HG02623 (cell line): ENCODE results near the gene WDCP.
"Not testable (repeated sequence)": the region's sequence is repeated elsewhere in the genome, so short reads cannot be mapped to it uniquely, and the experiment has no call there.

Experiments used
- ATAC-seq: cut with Tn5 transposase; IDR thresholded peaks from one replicate; pipeline ENCODE4 v1.9.1; 2021; ENCODE audit warnings: moderate library complexity; ENCODE audit not compliant: unreplicated experiment

Gene WDCP

GRCh38 chr2:24022975-24023575 is 24.1 kb downstream of the WDCP start:
- no peak for ATAC-seq

DNA sequence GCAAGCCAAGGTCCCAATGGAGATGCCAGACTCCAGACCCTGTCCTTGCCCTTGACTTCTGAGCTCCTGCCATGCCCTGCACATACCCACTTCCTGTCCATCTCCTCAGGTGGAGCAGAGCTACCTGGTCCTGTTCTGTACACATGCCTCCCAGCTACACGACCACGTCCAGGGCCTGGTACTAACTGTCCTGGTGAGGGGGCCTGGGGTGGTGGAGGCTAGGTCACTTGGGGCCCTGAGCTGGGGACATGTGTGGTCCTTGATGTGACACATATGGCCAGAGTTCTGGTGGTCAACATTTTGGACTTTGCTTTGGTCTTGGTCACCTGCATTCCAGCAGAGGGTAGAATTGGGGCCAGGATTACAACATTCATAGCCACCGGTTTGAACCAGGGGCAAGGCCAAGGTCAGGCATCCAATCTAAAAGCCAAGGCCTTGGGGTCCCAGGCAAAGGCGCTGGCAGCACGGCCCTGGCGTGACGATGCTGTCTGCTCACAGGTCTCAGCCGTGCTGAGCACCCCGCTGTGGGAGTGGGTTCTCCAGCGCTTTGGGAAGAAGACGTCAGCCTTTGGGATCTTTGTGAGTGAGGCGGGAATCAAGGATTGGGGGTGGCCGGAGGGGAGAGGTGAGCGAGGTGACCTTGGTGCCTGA is 24.7 kb downstream of the WDCP start:
- no peak for ATAC-seq

GRCh38 chr2:24021122-24021998 is 25.8 kb downstream of the WDCP start:
- ATAC-seq: no peak

DNA sequence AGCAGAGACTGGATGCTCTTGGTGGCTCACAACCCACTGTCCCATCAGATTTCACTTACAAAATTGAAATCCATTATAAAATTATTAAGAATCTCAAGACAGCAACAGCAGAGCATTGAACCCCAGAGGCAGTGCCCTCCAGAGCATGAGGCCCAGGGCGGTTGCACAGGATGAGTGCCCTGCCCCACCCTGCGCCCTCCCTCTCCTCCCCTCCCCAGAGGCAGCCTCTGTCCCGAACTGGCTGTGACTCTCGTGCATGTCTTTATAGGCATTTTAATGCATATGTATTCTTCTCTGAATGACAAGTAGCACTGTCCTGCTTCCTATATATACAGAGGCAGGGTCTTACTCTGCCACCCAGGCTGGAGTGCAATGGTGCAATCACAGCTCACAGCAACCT is 26.9 kb downstream of the WDCP start:
- ATAC-seq: no peak

DNA sequence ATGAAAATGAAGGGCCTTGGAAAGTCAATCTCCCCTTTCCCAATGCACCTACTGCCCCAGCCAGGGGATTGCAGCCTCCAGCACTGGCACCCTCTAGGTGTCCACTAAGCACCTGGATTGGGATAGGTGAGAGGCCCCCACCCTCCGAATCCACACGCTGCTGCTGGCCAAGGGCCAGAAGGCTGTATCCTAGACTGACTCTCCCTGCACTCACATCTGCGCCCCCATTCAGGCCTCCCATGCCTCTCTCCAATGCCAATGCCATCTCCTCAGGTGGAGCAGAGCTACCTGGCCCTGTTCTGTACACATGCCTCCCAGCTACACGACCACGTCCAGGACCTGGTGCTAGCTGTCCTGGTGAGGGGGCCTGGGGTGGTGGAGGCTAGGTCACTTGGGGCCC is 27.5 kb downstream of the WDCP start:
- ATAC-seq: no peak

GRCh38 chr2:24018241-24018640 is 28.9 kb downstream of the WDCP start:
- no peak for ATAC-seq

- ATAC-seq: no peak
Observed at GRCh38 chr2:24017711-24018110, 29.5 kb downstream of the WDCP start.

DNA sequence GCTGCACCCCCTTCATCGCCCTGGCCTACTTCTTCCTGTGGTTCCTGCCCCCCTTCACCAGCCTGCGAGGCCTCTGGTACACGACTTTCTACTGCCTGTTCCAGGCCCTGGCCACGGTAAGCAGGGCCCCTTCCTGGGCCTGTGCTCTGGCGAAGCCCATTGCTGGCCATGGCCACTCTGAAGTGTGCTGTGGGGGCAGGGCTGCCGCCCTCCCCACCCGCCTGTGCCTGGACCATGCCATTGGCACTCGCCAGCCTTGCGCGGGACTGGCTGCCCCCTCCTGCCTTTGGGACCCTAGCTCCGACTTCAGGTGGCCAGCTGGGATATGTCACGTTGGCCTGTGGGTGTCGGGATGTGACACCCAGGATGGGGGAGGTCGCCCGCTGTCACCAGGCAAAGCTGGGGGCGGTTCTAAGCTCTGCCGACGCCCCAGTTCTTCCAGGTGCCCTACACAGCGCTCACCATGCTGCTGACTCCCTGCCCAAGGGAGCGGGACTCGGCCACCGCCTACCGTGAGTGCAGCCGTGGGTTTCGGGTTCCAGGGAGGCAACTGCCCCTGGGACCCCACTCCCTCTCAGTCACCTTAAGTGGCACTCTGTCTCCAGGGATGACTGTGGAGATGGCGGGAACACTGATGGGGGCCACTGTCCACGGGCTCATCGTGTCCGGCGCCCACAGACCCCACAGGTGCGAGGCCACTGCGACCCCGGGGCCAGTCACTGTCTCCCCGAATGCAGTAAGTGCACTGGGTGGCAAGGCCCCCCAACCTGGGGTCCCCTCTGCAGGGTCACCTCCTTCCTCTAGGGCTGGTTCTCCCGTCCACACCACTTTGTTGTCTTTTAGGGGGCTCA is 30.1 kb downstream of the WDCP start:
- ATAC-seq: no peak

DNA sequence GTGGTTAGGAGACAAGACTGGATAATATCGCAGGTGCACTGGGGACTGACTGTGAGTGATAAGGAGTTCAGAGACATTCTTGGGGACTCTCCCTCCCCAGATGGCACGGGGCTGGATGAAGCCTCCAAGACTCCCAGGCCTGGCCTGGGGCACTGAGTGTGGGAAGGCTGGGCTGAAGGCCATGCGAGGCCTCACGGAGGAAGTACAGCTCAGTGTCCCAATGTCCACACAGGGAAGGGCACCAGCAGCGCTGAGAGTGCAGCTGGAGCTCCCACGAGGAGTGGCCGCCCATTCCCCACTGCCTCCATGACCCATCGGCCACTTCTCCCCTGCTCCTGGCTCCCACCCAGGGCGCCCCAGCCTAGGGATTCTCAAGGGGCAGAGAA is 30.8 kb downstream of the WDCP start:
- ATAC-seq: no peak

GRCh38 chr2:24015562-24016375 is 31.4 kb downstream of the WDCP start:
- ATAC-seq: no peak

GRCh38 chr2:24014902-24015301 is 32.3 kb downstream of the WDCP start:
- ATAC-seq: not testable (repeated sequence)

DNA sequence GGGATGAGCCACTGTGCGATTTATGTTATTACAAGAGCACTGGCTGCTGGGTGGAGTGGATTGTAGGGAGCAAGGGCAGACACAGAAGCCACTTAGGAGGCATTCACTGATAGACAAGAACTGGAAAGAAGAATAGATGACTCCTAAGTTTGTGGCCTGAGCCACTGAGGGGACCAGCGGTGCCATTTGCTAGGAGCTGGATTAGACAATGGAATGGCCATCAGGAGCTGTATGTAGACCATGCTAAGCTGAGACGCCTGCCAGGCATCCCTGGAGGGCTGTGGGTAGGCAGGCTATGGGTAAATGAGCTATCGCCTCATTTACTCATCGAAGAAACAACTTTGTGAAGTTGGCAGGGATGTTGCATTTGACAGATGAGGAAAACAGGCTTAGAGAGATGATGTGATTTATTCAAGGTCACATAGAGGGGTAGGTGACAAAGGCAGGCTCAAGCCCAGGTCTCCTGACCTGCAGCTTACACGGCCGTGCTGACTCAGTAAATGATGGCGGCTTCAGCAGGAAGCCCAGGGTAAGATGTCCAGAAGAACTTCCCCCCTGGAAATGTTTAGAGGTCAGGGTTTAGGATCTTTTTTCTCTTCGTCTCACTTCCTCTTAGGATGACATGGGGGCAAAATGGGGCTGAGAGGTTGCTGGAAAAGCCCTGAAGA is 34.5 kb downstream of the WDCP start:
- no peak for ATAC-seq

GRCh38 chr2:24011250-24012104 is 35.7 kb downstream of the WDCP start:
- no peak for ATAC-seq

DNA sequence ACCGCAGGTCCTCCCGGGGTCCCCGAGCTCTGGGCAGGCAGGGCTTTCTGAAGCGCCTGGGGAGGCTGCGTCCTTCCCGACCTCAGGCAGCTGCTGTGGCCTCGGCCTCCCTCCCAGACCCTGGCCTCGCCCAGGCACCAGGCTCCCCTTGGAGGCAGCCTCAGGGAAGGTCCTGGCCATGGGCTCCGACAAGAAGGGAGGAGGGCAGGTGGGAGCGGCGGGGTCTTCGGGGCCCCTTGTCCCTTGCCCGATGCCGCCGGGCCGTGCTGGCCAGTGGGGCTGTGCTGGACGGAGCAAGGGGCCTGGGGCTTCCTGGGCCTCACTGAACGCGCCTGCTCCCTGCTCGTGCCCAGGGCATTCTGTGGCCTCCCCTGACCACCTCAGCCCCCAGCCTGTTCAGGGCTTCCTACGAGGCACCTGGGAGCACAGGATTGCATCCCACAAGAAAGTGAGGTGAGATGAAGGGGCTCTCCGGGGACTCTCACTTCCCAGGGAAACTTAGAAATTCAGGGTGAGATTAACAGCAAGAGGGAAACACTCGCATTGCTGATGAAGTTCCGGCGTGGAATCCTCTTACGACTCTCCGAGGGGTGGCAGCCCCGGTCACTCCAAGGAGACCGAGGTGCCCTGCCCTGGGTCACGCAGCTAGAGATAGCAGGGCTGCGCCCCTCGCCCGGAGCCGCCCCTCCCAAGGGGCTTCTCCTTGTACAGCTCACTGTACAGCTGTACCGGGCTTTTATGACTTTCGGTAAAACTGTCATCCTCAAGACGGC is 36.5 kb downstream of the WDCP start:
- ATAC-seq: no peak

- no peak for ATAC-seq
Observed at GRCh38 chr2:24009680-24010476, 37.3 kb downstream of the WDCP start, which contains the start of gene MFSD2B. Gene MFSD2B, plus strand, starts transcription at chr2:24010085. Its CDS starts 12 bp downstream, at chr2:24010097.

- no peak for ATAC-seq
Observed at GRCh38 chr2:24009367-24009679, 37.9 kb downstream of the WDCP start.

DNA sequence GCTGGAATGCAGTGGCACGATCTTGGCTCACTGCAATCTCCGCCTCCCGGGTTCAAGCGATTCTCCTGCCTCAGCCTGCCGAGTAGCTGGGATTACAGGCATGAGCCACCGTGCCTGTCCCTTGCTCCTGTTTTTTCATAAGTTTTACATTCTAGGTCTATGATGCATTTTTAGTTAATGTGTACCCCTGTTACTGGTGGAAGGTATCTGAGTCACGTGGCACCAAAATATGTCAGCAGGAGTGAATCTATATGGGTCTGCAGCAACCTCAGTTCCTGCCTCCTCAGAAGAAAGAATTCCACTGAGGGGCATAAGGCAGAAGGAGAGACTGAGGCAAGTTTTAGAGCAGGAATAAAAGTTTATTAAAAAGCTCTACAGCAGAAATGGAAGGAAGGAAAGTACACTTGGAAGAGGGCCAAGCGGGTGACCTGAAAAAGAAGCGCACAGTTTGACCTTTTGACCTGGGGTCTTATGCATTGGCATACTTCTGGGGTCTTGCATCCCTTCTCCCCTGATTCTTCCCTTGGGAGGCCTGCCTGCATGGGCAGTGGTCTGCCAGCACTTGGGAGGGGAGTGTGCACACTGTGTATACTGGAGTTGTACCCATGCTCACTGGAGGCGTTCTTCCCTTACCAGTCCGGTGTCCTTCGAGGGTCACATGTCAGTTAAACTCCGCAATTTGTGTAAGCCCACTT is 38.4 kb downstream of the WDCP start:
- ATAC-seq: no peak
